OCI-LY1 (cell line): ENCODE measurements around the gene C8B.

Experiments used
- H2AFZ ChIP-seq: fragments of 200-600 bp; sonication (generic), shearing (Covaris generic); 2 replicates; pipeline ENCODE4 v1.6.0; 2014; ENCODE audit warnings: antibody characterized with exemption, mild to moderate bottlenecking, low read length
- H3F3A ChIP-seq: fragments of 200-600 bp; sonication (generic), shearing (Covaris generic); 2 replicates; pipeline ENCODE4 v1.6.0; 2014; ENCODE audit warnings: mild to moderate bottlenecking, antibody characterized with exemption, low read length, moderate library complexity; ENCODE audit not compliant: insufficient read depth
- H3K27ac ChIP-seq: fragments of 200-600 bp; sonication (generic); 2 replicates; pipeline ENCODE4 v1.5.1; 2014; ENCODE audit warnings: low read length, mixed run types, mild to moderate bottlenecking, low read depth; ENCODE audit not compliant: poor library complexity, severe bottlenecking
- H3K27me3 ChIP-seq: fragments of 200-600 bp; sonication (generic); 2 replicates; pipeline ENCODE4 v1.6.0; 2014; ENCODE audit warnings: antibody characterized with exemption, mild to moderate bottlenecking, low read length, moderate library complexity; ENCODE audit not compliant: insufficient read depth
- H3K36me3 ChIP-seq: fragments of 200-600 bp; sonication (generic); 2 replicates; pipeline ENCODE4 v1.6.1; 2014; ENCODE audit warnings: mild to moderate bottlenecking, antibody characterized with exemption, low read length, moderate library complexity, mixed read lengths; ENCODE audit not compliant: insufficient read depth
- H3K4me1 ChIP-seq: fragments of 200-600 bp; sonication (generic); 2 replicates; pipeline ENCODE4 v1.5.1; 2014; ENCODE audit warnings: mild to moderate bottlenecking, low read length, moderate library complexity; ENCODE audit not compliant: insufficient read depth, severe bottlenecking
- H3K4me2 ChIP-seq: fragments of 200-600 bp; sonication (generic), shearing (Covaris generic); 2 replicates; pipeline ENCODE4 v1.6.1; 2014; ENCODE audit warnings: low read length
- H3K4me3 ChIP-seq: fragments of 200-600 bp; sonication (generic); 2 replicates; pipeline ENCODE4 v1.5.1; 2014; ENCODE audit warnings: low read length, low read depth, mild to moderate bottlenecking, mixed read lengths; ENCODE audit not compliant: poor library complexity, severe bottlenecking
- H3K79me2 ChIP-seq: fragments of 200-600 bp; shearing (Covaris generic); 2 replicates; pipeline ENCODE4 v1.6.1; 2016; ENCODE audit warnings: mixed run types, low read length, mixed read lengths; ENCODE audit not compliant: insufficient read depth
- H3K9ac ChIP-seq: fragments of 200-600 bp; sonication (generic), shearing (Covaris generic); 2 replicates; pipeline ENCODE4 v1.6.1; 2014; ENCODE audit warnings: mild to moderate bottlenecking, low read length, mixed read lengths
- H3K9me2 ChIP-seq: fragments of 200-600 bp; sonication (generic), shearing (Covaris generic); 2 replicates; pipeline ENCODE4 v1.6.1; 2014; ENCODE audit warnings: low read depth, mild to moderate bottlenecking, low read length, mixed read lengths
- H3K9me3 ChIP-seq: fragments of 200-600 bp; shearing (Covaris generic); 2 replicates; pipeline ENCODE4 v1.6.1; 2014; ENCODE audit warnings: low read length, mixed read lengths
- H4K20me1 ChIP-seq: fragments of 200-600 bp; sonication (generic), shearing (Covaris generic); 2 replicates; pipeline ENCODE4 v1.6.0; 2016; ENCODE audit warnings: mild to moderate bottlenecking, low read length; ENCODE audit not compliant: insufficient read depth
- EZH2 ChIP-seq: fragments of 200-600 bp; sonication (generic), shearing (Covaris generic); IDR thresholded peaks from 2 replicates; pipeline ENCODE4 v1.8.0; 2017; ENCODE audit warnings: borderline replicate concordance, mixed run types, mild to moderate bottlenecking, antibody characterized with exemption, low read length, moderate library complexity, mixed read lengths
- TF ChIP-seq, protein P1 (sequence below): fragments of 200-600 bp; sonication (generic), shearing (Covaris generic); IDR thresholded peaks from 2 replicates; pipeline ENCODE4 v1.5.1; 2017; ENCODE audit warnings: mild to moderate bottlenecking, antibody characterized with exemption, low read length, moderate library complexity, mixed read lengths

C8B gene

DNA sequence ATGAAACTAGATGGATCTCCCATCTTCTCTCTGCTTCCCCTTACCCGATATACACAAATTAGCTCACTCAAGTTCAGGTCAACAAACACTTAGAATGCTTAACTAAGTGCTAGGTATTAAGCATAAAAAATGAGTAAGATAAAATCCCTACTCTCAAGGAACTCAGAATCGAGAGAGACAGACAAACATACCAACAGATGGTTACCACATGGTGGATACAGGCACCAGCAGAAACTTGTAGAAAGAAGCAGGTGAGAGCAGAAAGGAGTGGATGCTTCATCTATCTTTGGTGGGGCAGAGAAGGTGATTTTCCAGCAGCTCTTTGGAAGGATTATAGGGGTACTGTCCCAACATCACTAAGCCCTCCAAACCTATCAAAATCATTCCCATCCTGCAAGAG, 32.2 kb downstream of the C8B start:
- no peak overlapping the region for H3K4me2 ChIP-seq
- no peaks in the 10 kb centered on the region for H3K9me2 ChIP-seq
- no peaks in the 10 kb centered on the region for H4K20me1 ChIP-seq
- TF ChIP-seq EZH2: no peak
- TF ChIP-seq, protein P1, sequence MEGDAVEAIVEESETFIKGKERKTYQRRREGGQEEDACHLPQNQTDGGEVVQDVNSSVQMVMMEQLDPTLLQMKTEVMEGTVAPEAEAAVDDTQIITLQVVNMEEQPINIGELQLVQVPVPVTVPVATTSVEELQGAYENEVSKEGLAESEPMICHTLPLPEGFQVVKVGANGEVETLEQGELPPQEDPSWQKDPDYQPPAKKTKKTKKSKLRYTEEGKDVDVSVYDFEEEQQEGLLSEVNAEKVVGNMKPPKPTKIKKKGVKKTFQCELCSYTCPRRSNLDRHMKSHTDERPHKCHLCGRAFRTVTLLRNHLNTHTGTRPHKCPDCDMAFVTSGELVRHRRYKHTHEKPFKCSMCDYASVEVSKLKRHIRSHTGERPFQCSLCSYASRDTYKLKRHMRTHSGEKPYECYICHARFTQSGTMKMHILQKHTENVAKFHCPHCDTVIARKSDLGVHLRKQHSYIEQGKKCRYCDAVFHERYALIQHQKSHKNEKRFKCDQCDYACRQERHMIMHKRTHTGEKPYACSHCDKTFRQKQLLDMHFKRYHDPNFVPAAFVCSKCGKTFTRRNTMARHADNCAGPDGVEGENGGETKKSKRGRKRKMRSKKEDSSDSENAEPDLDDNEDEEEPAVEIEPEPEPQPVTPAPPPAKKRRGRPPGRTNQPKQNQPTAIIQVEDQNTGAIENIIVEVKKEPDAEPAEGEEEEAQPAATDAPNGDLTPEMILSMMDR: no peak
- no peak overlapping the region for H3K9ac ChIP-seq
- H3K36me3 ChIP-seq: no peaks in the 10 kb centered on the region
- H3K4me3 ChIP-seq: no peak overlapping the region
- H3K4me1 ChIP-seq: no peaks in the 10 kb centered on the region
- H3F3A ChIP-seq: no peaks in the 10 kb centered on the region
- no peaks in the 10 kb centered on the region for H3K79me2 ChIP-seq
- no peak overlapping the region for H3K27ac ChIP-seq
- no peaks in the 10 kb centered on the region for H3K27me3 ChIP-seq
- no peak overlapping the region for H2AFZ ChIP-seq
- no peaks in the 10 kb centered on the region for H3K9me3 ChIP-seq

- Histone ChIP-seq H3K4me2 (no peak overlapping the region), H2AFZ (no peak overlapping the region)
Measured at GRCh38 chr1:56933161-56933560, 32.7 kb downstream of the C8B start.

DNA sequence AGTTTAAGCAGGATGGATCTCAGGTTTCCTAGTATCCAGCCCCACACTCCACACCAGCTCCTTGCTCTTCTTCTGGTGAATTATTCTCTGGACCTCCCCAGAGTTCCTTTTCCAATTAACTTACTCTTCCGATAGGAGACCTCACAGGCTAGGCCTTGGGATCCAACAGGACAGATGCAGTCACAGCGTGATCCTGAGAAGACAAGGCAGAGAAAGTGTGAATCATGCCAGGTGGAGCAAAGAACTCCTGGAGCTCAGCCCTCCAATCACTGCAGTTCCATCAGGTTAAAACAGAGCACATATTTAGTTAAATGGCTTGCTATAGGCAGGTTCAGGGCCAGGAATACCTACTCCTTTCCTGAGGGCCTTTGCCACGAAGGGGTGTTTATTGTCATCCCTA, 34.1 kb downstream of the C8B start:
- Histone ChIP-seq H3K4me1 (no peaks in the 10 kb centered on the region), H3K9me3 (no peaks in the 10 kb centered on the region), H3K9ac (no peak overlapping the region), H3K9me2 (no peaks in the 10 kb centered on the region), H3K4me2 (no peak overlapping the region), H3K4me3 (no peak overlapping the region), H2AFZ (no peak overlapping the region), H3K27ac (no peak overlapping the region), H3K27me3 (no peaks in the 10 kb centered on the region), H4K20me1 (no peaks in the 10 kb centered on the region), H3F3A (no peaks in the 10 kb centered on the region), H3K36me3 (no peaks in the 10 kb centered on the region), H3K79me2 (no peaks in the 10 kb centered on the region)
- TF ChIP-seq, protein P1: no peak
- no peak for TF ChIP-seq EZH2

More at GRCh38 chr1:56933161-56933560, 32.7 kb downstream of the C8B start:
- Histone ChIP-seq H3F3A (no peaks in the 10 kb centered on the region), H3K79me2 (no peaks in the 10 kb centered on the region), H3K9me2 (no peaks in the 10 kb centered on the region), H4K20me1 (no peaks in the 10 kb centered on the region), H3K27ac (no peak overlapping the region), H3K9me3 (no peaks in the 10 kb centered on the region), H3K36me3 (no peaks in the 10 kb centered on the region), H3K9ac (no peak overlapping the region), H3K27me3 (no peaks in the 10 kb centered on the region), H3K4me1 (no peaks in the 10 kb centered on the region), H3K4me3 (no peak overlapping the region)
- TF ChIP-seq EZH2: no peak
- TF ChIP-seq, protein P1: no peak
